ENCODE data around the gene SPRR2E.
"Not testable (repeated sequence)": the region's sequence is repeated elsewhere in the genome, so short reads cannot be mapped to it uniquely, and the experiment has no call there.

SPRR2E gene

GRCh38 chr1:153070243-153070642 lies 24.1 kb downstream of the SPRR2E start:
- no peak for DNase-seq (ENCODE audit: low spot score)

DNA sequence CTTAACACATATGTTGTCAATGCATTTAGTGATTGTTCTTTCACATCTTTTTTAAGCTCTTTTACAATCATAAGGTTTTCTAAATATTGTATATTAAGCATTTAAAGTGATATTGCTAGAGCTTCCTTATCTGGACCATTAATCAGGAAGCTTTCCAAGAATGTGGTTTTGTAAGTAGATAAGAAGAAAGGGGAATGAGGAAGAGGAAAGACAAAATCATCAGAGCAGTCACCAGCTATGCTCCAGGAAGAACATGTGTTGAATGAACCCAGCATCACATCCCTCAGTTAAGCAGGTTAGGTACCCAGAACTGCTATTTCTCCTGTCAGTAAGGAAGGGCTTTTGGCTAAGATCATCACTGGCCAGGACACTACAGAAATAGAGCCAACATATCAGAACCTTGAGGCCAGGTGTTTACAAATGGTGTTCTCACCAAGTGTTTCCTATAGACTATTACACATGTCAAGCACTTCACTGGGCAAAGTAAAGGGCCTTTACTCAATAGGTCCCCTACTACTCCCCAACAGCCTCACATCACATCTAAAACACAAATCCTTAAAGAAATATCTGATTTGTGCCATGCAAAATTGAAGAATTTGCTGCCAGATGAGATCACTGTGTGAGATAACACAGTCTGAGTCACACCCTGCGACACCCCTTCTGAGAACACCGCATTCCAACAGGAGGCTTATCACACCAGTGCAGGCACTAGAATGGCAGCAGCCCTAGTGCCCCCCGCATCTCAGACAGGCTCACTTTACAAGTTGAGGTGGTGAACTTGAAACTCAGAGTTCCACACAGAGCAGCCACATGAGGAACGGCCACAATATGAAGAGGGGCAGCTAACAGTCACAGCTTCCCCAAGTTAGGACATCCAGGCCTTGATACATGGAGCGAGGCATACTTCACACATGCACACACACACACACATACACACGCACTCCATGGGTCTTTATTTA lies 35.2 kb downstream of the SPRR2E start:
- DNase-seq (ENCODE audit: low spot score): peak; percentile 66

- no peak for DNase-seq (ENCODE audit: low spot score)
Observed at GRCh38 chr1:153058154-153058553, 36.2 kb downstream of the SPRR2E start.

GRCh38 chr1:153057375-153057774 lies 37.0 kb downstream of the SPRR2E start, which contains the start of gene SPRR2A:
Gene SPRR2A, minus strand, starts transcription at chr1:153057512. Its CDS starts 777 bp downstream, at chr1:153056735.
- peak; percentile 3 for DNase-seq (ENCODE audit: low spot score)

GRCh38 chr1:153056111-153056510 lies 38.2 kb downstream of the SPRR2E start:
- DNase-seq (ENCODE audit: low spot score): not testable (repeated sequence)

GRCh38 chr1:153049211-153049610 lies 45.1 kb downstream of the SPRR2E start:
- no peak for DNase-seq (ENCODE audit: low spot score)

Measured in kidney tubule cell (primary cell).